Stimulated activated effector memory CD8-positive, alpha-beta T cell treated with anti-CD3 and anti-CD28 coated beads, Interleukin-12 subunit alpha, Interleukin-12 subunit beta, amount 100 ng/mL, for 72 hours (primary cell): ENCODE results near the gene IFT88.

Experiments used
- ATAC-seq: fragments of 150-1000 bp; cut with Tn5 transposase; 2 replicates; pipeline ENCODE4 v1.10.0; 2021
- DNase-seq, 2 donors: peaks; one replicate each; pipeline ENCODE4 v3.0.0; 2021 to 2022; ENCODE audit warnings: low spot score in 2 of 2
- H3K27ac Mint-ChIP-seq: one replicate; pipeline ENCODE4 v1.8.0; 2022; ENCODE audit warnings: mild to moderate bottlenecking, mixed read lengths
- H3K36me3 Mint-ChIP-seq: one replicate; pipeline ENCODE4 v1.8.0; 2022; ENCODE audit warnings: mild to moderate bottlenecking, mixed read lengths
- H3K4me1 Mint-ChIP-seq: one replicate; pipeline ENCODE4 v1.8.0; 2022; ENCODE audit warnings: mixed read lengths
- H3K4me3 Mint-ChIP-seq: one replicate; pipeline ENCODE4 v1.8.0; 2022; ENCODE audit warnings: mild to moderate bottlenecking, mixed read lengths
- H3K9me3 Mint-ChIP-seq: one replicate; pipeline ENCODE4 v1.8.0; 2022; ENCODE audit warnings: mixed read lengths

Gene IFT88

GRCh38 chr13:20566898-20567874 is at the start of gene IFT88:
Gene IFT88, plus strand, starts transcription at chr13:20567157. Its CDS starts 7,229 bp downstream, at chr13:20574386.
- Mint-ChIP-seq H3K9me3 (peaks cover 6% of the 10 kb centered on the region), H3K4me1 (peaks cover 14% of the 10 kb centered on the region), H3K27ac (peak within 1 kb of the TSS; percentile 92), H3K4me3 (peak within 1 kb of the TSS; percentile 85), H3K36me3 (peaks cover 4% of the 10 kb centered on the region)
- ATAC-seq (peak; percentile 94), DNase-seq (peak; percentile 73 to 95)

GRCh38 chr13:20518660-20519100 is 48.3 kb upstream of the IFT88 start:
- no peaks in the 10 kb centered on the region for H3K9me3 Mint-ChIP-seq
- H3K4me1 Mint-ChIP-seq: peaks cover 10% of the 10 kb centered on the region
- DNase-seq (no peak), ATAC-seq (no peak)
- H3K4me3 Mint-ChIP-seq: no peak overlapping the region
- H3K36me3 Mint-ChIP-seq: no peaks in the 10 kb centered on the region
- H3K27ac Mint-ChIP-seq: no peak overlapping the region

- Mint-ChIP-seq H3K9me3 (no peaks in the 10 kb centered on the region), H3K4me3 (no peak overlapping the region), H3K36me3 (no peaks in the 10 kb centered on the region), H3K27ac (no peak overlapping the region), H3K4me1 (peaks cover 17% of the 10 kb centered on the region)
- ATAC-seq: no peak
- DNase-seq: no peak
Observed at GRCh38 chr13:20519875-20520274, 47.1 kb upstream of the IFT88 start.

- H3K27ac Mint-ChIP-seq: no peak overlapping the region
Observed at GRCh38 chr13:20521364-20522115, 45.4 kb upstream of the IFT88 start.

GRCh38 chr13:20525144-20525600 is 41.8 kb upstream of the IFT88 start:
- peak overlapping the region; percentile 75 for H3K4me3 Mint-ChIP-seq
- ATAC-seq (peak; percentile 24), DNase-seq (peak in 1 of 2 donors; percentile 63)
- H3K36me3 Mint-ChIP-seq: no peaks in the 10 kb centered on the region
- no peaks in the 10 kb centered on the region for H3K9me3 Mint-ChIP-seq
- peaks cover 29% of the 10 kb centered on the region for H3K4me1 Mint-ChIP-seq
- H3K27ac Mint-ChIP-seq: peak overlapping the region; percentile 61

More at GRCh38 chr13:20521364-20522115, 45.4 kb upstream of the IFT88 start:
- Mint-ChIP-seq H3K9me3 (no peaks in the 10 kb centered on the region), H3K4me3 (no peak overlapping the region), H3K36me3 (no peaks in the 10 kb centered on the region), H3K4me1 (peaks cover 27% of the 10 kb centered on the region)
- ATAC-seq (no peak), DNase-seq (no peak)

GRCh38 chr13:20525601-20526544 is 41.1 kb upstream of the IFT88 start, which contains the start of gene CRYL1:
Gene CRYL1, minus strand, starts transcription at chr13:20525857. Its CDS starts 63 bp downstream, at chr13:20525794.
- DNase-seq (peak; percentile 64 to 81), ATAC-seq (peak; percentile 91)
- peaks cover 29% of the 10 kb centered on the region for H3K4me1 Mint-ChIP-seq
- H3K9me3 Mint-ChIP-seq: no peaks in the 10 kb centered on the region
- H3K36me3 Mint-ChIP-seq: no peaks in the 10 kb centered on the region
- H3K27ac Mint-ChIP-seq: peak within 1 kb of the TSS; percentile 86
- peak within 1 kb of the TSS; percentile 75 for H3K4me3 Mint-ChIP-seq

- no peaks in the 10 kb centered on the region for H3K9me3 Mint-ChIP-seq
- ATAC-seq (no peak), DNase-seq (no peak)
- H3K36me3 Mint-ChIP-seq: no peaks in the 10 kb centered on the region
- peak overlapping the region; percentile 75 for H3K4me3 Mint-ChIP-seq
- peaks cover 29% of the 10 kb centered on the region for H3K4me1 Mint-ChIP-seq
- peak overlapping the region; percentile 86 for H3K27ac Mint-ChIP-seq
Observed at GRCh38 chr13:20526664-20527063, 40.3 kb upstream of the IFT88 start.

GRCh38 chr13:20528452-20528851 is 38.5 kb upstream of the IFT88 start:
- H3K4me3 Mint-ChIP-seq: no peak overlapping the region
- peak; percentile 60 for ATAC-seq
- H3K36me3 Mint-ChIP-seq: no peaks in the 10 kb centered on the region

GRCh38 chr13:20534038-20534608 is 32.8 kb upstream of the IFT88 start:
- Mint-ChIP-seq H3K4me3 (no peak overlapping the region), H3K4me1 (peaks cover 5% of the 10 kb centered on the region), H3K27ac (no peak overlapping the region), H3K9me3 (no peaks in the 10 kb centered on the region), H3K36me3 (no peaks in the 10 kb centered on the region)
- DNase-seq (no peak), ATAC-seq (no peak)

More at GRCh38 chr13:20528452-20528851, 38.5 kb upstream of the IFT88 start:
- Mint-ChIP-seq H3K4me1 (peaks cover 29% of the 10 kb centered on the region), H3K9me3 (no peaks in the 10 kb centered on the region), H3K27ac (peak overlapping the region; percentile 13)
- DNase-seq: no peak

- DNase-seq: no peak
- Mint-ChIP-seq H3K9me3 (no peaks in the 10 kb centered on the region), H3K4me3 (no peak overlapping the region), H3K27ac (no peak overlapping the region), H3K4me1 (peaks cover 5% of the 10 kb centered on the region), H3K36me3 (no peaks in the 10 kb centered on the region)
- ATAC-seq: no peak
Observed at GRCh38 chr13:20536992-20537391, 30.0 kb upstream of the IFT88 start.

GRCh38 chr13:20544201-20544923 is 22.6 kb upstream of the IFT88 start:
- no peaks in the 10 kb centered on the region for H3K36me3 Mint-ChIP-seq
- H3K4me1 Mint-ChIP-seq: no peaks in the 10 kb centered on the region
- H3K4me3 Mint-ChIP-seq: no peak overlapping the region
- H3K9me3 Mint-ChIP-seq: no peaks in the 10 kb centered on the region
- H3K27ac Mint-ChIP-seq: no peak overlapping the region
- ATAC-seq (no peak), DNase-seq (no peak)

GRCh38 chr13:20546556-20546955 is 20.4 kb upstream of the IFT88 start:
- H3K27ac Mint-ChIP-seq: no peak overlapping the region
- DNase-seq (no peak), ATAC-seq (no peak)
- no peak overlapping the region for H3K4me3 Mint-ChIP-seq
- no peaks in the 10 kb centered on the region for H3K9me3 Mint-ChIP-seq
- H3K4me1 Mint-ChIP-seq: no peaks in the 10 kb centered on the region
- H3K36me3 Mint-ChIP-seq: no peaks in the 10 kb centered on the region

- H3K4me3 Mint-ChIP-seq: no peak overlapping the region
- no peaks in the 10 kb centered on the region for H3K36me3 Mint-ChIP-seq
- H3K9me3 Mint-ChIP-seq: no peaks in the 10 kb centered on the region
- H3K27ac Mint-ChIP-seq: no peak overlapping the region
- no peak for ATAC-seq
- DNase-seq: no peak
- no peaks in the 10 kb centered on the region for H3K4me1 Mint-ChIP-seq
Observed at GRCh38 chr13:20547479-20547908, 19.5 kb upstream of the IFT88 start.
